ENCODE measurements around the gene SSR3.

Gene SSR3

DNA sequence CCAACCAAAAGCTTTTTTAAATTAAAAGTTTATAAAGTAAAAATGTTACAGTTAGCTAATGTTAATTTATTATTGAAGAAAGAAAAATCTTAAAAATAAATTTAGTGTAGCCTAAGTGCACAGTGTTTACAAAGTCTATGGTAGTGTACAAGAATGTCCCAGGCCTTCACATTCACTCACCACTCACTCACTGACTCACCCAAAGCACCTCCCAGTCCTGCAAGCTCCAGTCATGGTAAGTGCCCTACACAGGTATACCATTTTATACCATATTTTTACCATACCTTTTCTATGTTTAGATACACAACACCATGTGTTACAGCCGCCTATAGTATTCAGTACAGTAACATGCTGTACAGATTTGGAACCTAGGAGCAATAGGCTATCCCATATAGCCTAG lies 29.1 kb downstream of the SSR3 start:
- DNase-seq (ENCODE audit: insufficient read length, low spot score), result no peak

GRCh38 chr3:156522673-156523072 lies 32.2 kb downstream of the SSR3 start:
- TF ChIP-seq PAX5 (IDR thresholded peaks at IDR 0.05; ENCODE audit: insufficient read depth, low read length, severe bottlenecking), result no peak
- no peak for TF ChIP-seq POLR2A (IDR thresholded peaks at IDR 0.05; ENCODE audit: low read depth, low read length)
- no peak for TF ChIP-seq POU2F2 (IDR thresholded peaks at IDR 0.05; ENCODE audit: low read depth, low read length)
- TF ChIP-seq TAF1 (IDR thresholded peaks at IDR 0.05; ENCODE audit: low read depth, low read length), result no peak
- no peak for TF ChIP-seq SPI1 (IDR thresholded peaks at IDR 0.05; ENCODE audit: low read depth, low read length)
- no peak for TF ChIP-seq POLR2AphosphoS5 (IDR thresholded peaks at IDR 0.05; ENCODE audit: low read depth, low read length)
- DNase-seq (ENCODE audit: insufficient read length, low spot score) (no peak), FAIRE-seq (no peak)

More for the DNA sequence above, 29.1 kb downstream of the SSR3 start:
- FAIRE-seq, result no peak
- no peak for TF ChIP-seq POU2F2 (IDR thresholded peaks at IDR 0.05; ENCODE audit: low read depth, low read length)
- TF ChIP-seq POLR2A (IDR thresholded peaks at IDR 0.05; ENCODE audit: low read depth, low read length), result no peak
- no peak for TF ChIP-seq PAX5 (IDR thresholded peaks at IDR 0.05; ENCODE audit: insufficient read depth, low read length, severe bottlenecking)
- TF ChIP-seq SPI1 (IDR thresholded peaks at IDR 0.05; ENCODE audit: low read depth, low read length), result no peak
- TF ChIP-seq POLR2AphosphoS5 (IDR thresholded peaks at IDR 0.05; ENCODE audit: low read depth, low read length), result no peak
- TF ChIP-seq TAF1 (IDR thresholded peaks at IDR 0.05; ENCODE audit: low read depth, low read length), result no peak

GRCh38 chr3:156519758-156520162 lies 35.2 kb downstream of the SSR3 start:
- DNase-seq (ENCODE audit: insufficient read length, low spot score), result no peak
- TF ChIP-seq POU2F2 (IDR thresholded peaks at IDR 0.05; ENCODE audit: low read depth, low read length) (no peak), PAX5 (IDR thresholded peaks at IDR 0.05; ENCODE audit: insufficient read depth, low read length, severe bottlenecking) (no peak), POLR2A (IDR thresholded peaks at IDR 0.05; ENCODE audit: low read depth, low read length) (no peak), TAF1 (IDR thresholded peaks at IDR 0.05; ENCODE audit: low read depth, low read length) (no peak), POLR2AphosphoS5 (IDR thresholded peaks at IDR 0.05; ENCODE audit: low read depth, low read length) (no peak), SPI1 (IDR thresholded peaks at IDR 0.05; ENCODE audit: low read depth, low read length) (no peak)
- FAIRE-seq, result no peak

- DNase-seq (ENCODE audit: insufficient read length, low spot score) (no peak), FAIRE-seq (no peak)
- TF ChIP-seq POLR2AphosphoS5 (IDR thresholded peaks at IDR 0.05; ENCODE audit: low read depth, low read length) (no peak), TAF1 (IDR thresholded peaks at IDR 0.05; ENCODE audit: low read depth, low read length) (no peak), SPI1 (IDR thresholded peaks at IDR 0.05; ENCODE audit: low read depth, low read length) (no peak), PAX5 (IDR thresholded peaks at IDR 0.05; ENCODE audit: insufficient read depth, low read length, severe bottlenecking) (no peak), POLR2A (IDR thresholded peaks at IDR 0.05; ENCODE audit: low read depth, low read length) (no peak), POU2F2 (IDR thresholded peaks at IDR 0.05; ENCODE audit: low read depth, low read length) (no peak)
Measured at GRCh38 chr3:156518726-156519125, 36.2 kb downstream of the SSR3 start.

GRCh38 chr3:156516961-156517360 lies 38.0 kb downstream of the SSR3 start:
- no peak for FAIRE-seq
- DNase-seq (ENCODE audit: insufficient read length, low spot score), result no peak
- no peak for TF ChIP-seq TAF1 (IDR thresholded peaks at IDR 0.05; ENCODE audit: low read depth, low read length)
- no peak for TF ChIP-seq POU2F2 (IDR thresholded peaks at IDR 0.05; ENCODE audit: low read depth, low read length)
- TF ChIP-seq SPI1 (IDR thresholded peaks at IDR 0.05; ENCODE audit: low read depth, low read length), result no peak
- TF ChIP-seq POLR2AphosphoS5 (IDR thresholded peaks at IDR 0.05; ENCODE audit: low read depth, low read length), result no peak
- no peak for TF ChIP-seq PAX5 (IDR thresholded peaks at IDR 0.05; ENCODE audit: insufficient read depth, low read length, severe bottlenecking)
- no peak for TF ChIP-seq POLR2A (IDR thresholded peaks at IDR 0.05; ENCODE audit: low read depth, low read length)

DNA sequence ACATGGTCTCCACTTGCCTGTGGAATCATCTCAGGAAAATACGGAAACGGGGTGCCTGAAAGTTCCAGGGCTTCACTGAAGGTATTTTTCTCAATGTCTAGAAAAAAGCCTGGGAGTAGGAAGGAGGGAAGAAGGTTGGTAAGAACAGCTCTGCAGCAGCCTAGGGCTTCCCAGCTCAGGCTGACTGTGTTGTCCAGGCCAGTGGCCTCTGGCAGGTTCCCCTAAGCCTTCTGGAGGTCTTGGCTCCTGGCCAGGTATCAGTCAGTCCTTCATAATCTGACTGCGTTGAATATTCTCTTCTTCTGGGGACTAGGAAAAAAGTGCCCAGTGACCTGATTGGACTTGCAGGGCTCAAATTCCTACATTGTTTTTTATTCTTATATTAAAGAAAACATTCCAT lies 38.6 kb downstream of the SSR3 start:
- DNase-seq (ENCODE audit: insufficient read length, low spot score) (no peak), FAIRE-seq (no peak)
- TF ChIP-seq POLR2A (IDR thresholded peaks at IDR 0.05; ENCODE audit: low read depth, low read length) (no peak), TAF1 (IDR thresholded peaks at IDR 0.05; ENCODE audit: low read depth, low read length) (no peak), POU2F2 (IDR thresholded peaks at IDR 0.05; ENCODE audit: low read depth, low read length) (no peak), POLR2AphosphoS5 (IDR thresholded peaks at IDR 0.05; ENCODE audit: low read depth, low read length) (no peak), PAX5 (IDR thresholded peaks at IDR 0.05; ENCODE audit: insufficient read depth, low read length, severe bottlenecking) (no peak), SPI1 (IDR thresholded peaks at IDR 0.05; ENCODE audit: low read depth, low read length) (no peak)

DNA sequence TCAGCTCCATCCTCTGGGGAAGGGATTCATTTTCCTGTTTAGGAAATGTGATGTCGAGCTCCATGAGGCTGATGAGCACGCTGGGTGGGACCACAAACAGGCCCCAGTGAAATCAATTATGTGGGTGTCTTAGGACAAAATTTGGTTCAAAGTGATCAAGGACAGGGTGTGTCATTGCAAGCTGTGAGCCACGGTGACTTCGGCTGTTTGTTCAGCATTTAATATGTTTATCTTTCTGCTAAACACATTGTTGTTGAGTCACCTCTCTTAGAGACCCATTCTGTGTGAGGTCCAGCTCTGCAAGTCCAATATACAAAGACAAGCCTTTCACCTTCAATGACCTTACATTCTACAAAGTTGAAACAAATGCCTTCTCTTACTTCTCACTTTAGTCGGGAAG lies 41.3 kb downstream of the SSR3 start:
- DNase-seq (ENCODE audit: insufficient read length, low spot score) (no peak), FAIRE-seq (no peak)
- no peak for TF ChIP-seq POLR2A (IDR thresholded peaks at IDR 0.05; ENCODE audit: low read depth, low read length)
- no peak for TF ChIP-seq SPI1 (IDR thresholded peaks at IDR 0.05; ENCODE audit: low read depth, low read length)
- TF ChIP-seq TAF1 (IDR thresholded peaks at IDR 0.05; ENCODE audit: low read depth, low read length), result no peak
- TF ChIP-seq POU2F2 (IDR thresholded peaks at IDR 0.05; ENCODE audit: low read depth, low read length), result no peak
- TF ChIP-seq PAX5 (IDR thresholded peaks at IDR 0.05; ENCODE audit: insufficient read depth, low read length, severe bottlenecking), result no peak
- TF ChIP-seq POLR2AphosphoS5 (IDR thresholded peaks at IDR 0.05; ENCODE audit: low read depth, low read length), result no peak

GRCh38 chr3:156511987-156512677 lies 42.8 kb downstream of the SSR3 start:
- TF ChIP-seq SPI1 (IDR thresholded peaks at IDR 0.05; ENCODE audit: low read depth, low read length), result no peak
- FAIRE-seq (peak; percentile 48), DNase-seq (ENCODE audit: insufficient read length, low spot score) (no peak)

DNA sequence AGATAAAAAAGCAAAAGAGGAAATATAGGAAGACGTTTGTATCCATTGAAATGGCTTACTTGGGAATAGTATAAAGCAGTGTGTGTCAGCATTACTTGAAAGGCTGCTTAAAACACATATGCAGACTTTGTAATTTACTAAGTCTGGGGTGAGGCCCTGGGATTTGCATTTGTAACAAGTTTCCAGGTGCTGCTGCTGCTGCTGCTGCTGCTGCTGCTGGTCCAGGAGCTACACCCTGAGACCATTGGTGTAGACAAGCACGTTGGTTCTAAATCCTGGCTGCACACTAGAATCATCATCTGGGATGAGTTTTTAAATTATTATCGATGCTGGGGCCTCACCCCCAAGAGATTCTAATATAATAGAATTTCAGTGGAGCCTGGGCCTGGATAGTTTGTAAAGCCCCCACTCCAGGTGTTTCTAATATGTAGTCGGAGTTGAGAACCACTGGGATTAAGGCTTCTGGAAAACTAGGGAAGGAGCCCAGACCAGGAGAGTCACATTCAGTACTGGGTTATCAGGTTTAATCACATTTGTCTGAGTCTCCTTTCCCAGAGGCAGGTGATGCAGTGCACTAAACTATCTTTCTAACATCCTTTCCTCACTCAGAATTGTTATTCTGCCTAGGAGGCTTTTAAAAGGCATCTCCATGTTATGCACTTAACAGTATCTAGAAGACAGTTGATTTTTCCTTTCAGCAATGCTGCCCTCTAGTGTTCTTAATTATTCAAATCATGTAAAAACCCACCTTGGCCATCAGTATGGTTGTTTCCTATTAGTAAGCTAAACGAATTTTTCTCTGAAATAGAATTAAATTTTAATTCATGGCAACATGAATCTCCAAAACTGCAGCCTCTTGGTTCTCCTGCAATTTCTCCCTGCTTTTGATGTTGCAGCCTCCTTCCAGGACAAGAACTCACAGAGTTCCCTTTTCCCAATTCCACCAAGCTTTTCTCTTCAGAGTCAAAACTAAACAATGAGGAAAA lies 45.4 kb downstream of the SSR3 start:
- DNase-seq (ENCODE audit: insufficient read length, low spot score) (peak; percentile 12), FAIRE-seq (peak; percentile 13)
- TF ChIP-seq POU2F2 (IDR thresholded peaks at IDR 0.05; ENCODE audit: low read depth, low read length) (no peak), PAX5 (IDR thresholded peaks at IDR 0.05; ENCODE audit: insufficient read depth, low read length, severe bottlenecking) (no peak), POLR2A (IDR thresholded peaks at IDR 0.05; ENCODE audit: low read depth, low read length) (no peak), POLR2AphosphoS5 (IDR thresholded peaks at IDR 0.05; ENCODE audit: low read depth, low read length) (no peak), TAF1 (IDR thresholded peaks at IDR 0.05; ENCODE audit: low read depth, low read length) (no peak), SPI1 (IDR thresholded peaks at IDR 0.05; ENCODE audit: low read depth, low read length) (no peak)
